Measurements from ENCODE around the gene NAT8L.

Gene NAT8L

DNA sequence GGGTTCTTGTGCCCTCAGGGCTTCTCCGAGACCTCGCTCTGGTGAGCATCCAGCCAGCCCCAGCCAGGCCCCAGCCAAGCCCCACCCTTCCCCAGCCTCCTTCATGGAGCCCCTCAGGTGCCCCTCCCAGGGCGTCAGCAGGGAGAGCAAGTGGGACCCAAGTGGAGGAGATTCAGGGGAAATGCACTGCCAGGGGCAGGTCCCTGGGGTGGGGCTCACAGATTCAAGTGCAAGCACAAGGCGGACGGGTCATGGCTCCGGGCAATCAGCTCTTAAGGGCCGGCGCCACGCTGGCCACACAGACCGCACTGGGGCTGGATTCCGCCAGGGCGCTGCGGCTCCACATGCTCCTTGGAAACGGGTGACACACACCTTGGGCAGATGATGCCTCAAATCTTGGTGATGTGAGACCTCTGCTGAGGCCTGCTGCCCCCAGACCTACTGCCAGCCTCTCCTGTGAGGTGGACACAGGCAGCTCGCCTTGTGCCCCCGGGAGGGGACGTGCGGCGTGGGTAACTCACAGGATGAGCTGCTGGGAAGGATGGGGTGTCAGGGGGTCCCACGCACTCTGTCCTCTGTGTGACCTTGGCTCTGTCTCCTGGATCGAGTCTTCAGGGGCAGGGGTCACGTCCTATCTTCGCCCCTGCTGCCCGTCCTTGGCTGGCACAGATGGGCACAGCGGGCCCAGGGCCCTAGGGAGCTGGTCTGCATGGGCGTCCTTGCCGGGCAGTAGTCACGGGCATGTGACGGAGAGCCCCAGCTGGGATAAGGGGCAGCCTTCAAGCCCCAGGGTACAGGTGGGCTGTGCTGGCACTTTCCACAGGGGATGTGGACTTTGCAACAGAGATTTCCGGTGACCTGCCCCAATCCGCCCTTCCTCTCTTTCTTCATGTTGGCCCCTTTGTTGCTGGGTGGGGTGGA lies 17.1 kb downstream of the NAT8L start:
- no peak for DNase-seq (ENCODE audit: low spot score)

DNA sequence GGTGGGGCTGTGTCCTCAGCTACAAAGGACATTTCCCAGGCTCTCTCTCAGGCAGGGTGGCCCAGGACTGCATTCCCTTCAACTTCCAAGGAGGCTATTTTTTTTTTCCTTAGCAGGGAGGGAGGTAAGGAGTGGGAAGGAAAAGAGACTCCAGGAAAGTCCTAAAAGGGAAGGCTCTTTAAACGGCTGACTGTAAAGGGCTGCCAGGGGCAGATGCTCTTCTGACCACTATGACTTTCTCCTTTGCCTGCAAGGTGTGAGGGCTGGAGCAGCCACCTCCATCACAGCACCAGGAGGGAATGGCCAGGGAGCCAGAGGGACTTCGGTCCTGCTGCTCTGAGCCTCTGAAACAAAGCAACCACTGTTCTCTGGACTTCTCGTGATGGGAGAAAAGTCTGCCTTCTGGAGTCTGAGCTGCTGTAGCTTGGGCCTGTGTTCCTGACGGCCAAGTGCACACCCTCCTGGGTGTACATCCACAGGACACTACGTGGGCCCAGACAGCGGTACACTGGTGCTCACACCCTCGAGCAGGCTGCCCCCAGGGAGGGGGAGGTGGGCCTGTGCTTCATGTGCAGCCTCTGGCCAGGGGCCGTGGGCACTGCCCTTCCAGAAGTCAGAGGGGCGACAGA lies 17.9 kb downstream of the NAT8L start:
- no peak for DNase-seq (ENCODE audit: low spot score)

DNA sequence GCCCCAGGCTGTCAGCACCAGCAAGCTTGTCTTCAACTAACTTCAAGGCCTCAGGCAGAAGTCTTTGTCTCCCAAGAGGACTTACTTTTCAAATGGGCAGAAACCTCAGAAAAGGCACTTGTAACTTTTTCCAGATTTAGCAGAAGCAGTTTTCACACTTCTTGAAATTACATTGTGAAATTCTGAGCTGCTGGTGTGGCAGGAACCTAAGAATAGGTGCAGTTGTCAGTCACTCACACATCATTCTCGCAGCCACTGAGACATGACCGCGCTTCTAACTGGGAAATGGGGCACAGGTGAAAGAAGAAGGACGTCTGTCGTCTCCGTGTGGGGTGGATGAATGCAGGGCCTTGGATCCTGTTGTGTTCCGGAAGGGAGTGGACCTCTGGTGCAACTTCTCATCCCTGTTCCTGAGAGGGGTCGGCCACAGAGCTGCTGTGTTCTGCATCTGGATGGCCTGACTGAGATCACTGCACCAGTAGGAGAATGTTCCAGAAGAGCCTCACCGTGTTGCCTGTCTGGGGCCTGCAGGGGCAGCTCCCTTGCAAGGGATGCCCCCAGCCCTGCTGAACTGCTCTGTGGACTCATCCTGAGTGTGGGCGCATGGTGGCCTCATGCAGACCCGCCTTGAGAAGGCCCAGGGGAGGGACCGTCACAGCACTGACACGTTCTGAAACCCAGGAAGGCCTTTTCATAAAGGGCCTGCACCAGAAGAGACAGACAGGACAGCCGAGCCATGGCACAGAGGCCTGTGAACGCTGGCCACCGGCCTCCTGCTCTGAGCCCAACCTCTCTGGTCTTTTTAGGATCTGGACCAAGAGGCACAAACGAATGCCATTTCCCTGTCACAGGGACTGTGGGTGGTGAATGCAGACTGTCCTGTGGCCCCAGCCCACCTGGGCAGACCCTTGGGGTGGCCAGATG lies 18.7 kb downstream of the NAT8L start:
- DNase-seq (ENCODE audit: low spot score), result no peak

DNA sequence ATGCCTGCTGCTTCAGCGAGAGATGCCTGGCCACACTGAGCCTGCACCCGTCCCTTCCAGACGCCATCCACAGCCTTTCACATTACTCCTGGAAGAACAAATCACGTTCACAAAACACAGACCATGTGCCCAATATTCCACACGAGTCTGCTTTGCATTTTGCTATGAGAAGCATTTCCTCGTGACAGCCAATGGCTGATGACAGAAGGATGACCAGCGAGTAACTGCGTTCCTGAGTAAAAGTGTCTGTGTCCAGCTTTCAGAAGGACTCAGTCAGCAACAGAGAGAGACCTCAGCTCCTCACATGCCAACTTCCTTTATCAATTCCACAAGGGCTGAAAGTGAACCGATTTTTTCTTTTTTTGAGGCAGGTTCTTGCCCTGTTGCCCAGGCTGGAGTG lies 19.5 kb downstream of the NAT8L start:
- DNase-seq (ENCODE audit: low spot score), result no peak

DNA sequence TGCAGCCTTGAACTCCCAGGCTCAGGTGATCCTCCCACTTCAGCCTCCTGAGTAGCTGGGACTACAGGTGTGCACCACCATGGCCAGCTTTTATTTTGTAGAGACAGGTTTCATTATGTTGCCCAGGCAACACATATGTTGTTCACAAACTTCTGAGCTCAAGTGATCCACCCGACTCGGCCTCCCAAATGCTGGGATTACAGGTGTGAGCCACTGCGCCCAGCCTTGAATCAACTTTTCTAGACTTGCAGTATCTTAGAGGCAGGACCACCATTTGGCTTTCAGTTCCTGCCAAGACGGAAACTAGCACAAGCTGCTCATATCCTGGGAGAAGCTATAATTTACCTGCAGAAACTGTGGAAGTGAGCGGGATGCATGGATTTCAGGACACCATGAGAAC lies 19.9 kb downstream of the NAT8L start:
- no peak for DNase-seq (ENCODE audit: low spot score)

DNA sequence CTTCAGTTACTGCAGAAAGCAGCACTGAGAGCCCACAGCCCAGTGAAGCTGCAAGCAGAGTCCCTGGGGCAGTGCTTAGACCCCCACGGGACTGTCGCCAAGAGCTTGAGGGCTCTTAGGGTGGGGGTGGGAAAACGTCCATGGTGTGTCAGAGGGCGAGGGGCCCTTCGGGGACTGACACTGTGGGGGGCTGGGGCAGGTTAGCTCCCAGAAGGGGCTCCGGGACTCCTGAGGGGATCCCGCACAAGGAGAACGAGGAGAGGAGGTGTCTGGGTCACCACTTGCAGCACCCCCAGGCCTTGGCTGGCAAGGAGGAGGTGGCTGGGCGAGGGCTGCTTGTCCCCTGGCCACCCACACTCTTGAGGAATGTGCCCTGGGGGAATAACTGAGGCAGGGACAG lies 20.8 kb downstream of the NAT8L start:
- DNase-seq (ENCODE audit: low spot score), result no peak

DNA sequence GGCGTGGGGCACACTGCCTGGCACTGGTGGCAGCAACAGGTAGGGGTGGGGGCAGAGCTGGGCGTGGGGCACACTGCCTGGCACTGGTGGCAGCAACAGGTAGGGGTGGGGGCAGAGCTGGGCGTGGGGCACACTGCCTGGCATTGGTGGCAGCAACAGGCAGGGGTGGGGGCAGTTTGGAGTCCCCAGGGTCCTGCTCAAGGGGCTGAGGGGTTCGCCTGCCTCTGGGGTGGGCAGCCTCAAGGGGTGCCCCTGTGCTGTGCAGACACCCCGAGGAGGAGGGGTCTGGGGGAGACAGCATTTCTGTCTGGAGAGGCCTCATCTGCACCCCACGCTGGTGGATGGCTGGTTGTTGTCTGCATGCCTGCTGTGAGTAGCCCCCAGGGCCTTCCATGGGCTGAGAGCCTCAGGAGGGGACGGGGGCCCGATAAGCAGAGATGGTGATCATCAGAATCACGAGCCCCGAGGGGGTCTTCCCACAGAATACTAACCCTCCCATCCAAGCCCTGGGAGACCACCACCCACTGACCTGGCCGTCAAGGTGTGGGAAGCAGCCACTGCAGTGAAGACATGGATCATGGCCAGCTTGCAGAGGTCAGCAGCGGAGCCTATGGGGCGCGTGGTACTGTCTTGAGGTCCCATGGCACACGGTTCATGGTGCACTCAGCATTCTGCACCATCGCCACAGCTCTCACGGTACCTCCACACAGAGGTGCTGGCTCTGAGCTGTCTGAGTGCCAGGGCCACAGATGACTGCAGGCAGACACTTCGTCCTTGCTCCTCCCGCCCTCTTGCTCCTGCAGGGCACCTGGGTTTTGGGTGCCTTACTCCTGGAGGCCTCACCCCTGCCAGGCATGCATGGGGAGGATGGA lies 21.5 kb downstream of the NAT8L start:
- DNase-seq (ENCODE audit: low spot score), result no peak

DNA sequence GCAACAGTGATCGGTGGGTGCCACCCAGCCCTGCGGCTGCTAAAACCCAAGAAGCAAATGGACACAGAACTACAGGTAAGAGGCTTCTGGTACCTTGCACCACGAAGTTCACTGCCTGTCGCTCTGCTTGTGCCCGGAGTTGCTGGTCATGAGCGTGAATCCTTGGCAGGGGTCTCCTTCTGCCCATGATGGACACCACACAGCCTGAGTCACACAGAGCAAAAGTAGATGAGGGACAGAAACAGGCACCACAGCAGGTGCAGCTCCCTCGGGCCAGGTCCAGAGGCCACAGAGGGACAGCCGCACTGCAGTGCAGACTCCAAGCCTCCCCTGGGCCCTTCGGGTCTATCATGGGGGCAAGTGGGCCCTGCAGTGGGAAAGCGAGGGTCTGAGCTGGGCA lies 22.4 kb downstream of the NAT8L start:
- no peak for DNase-seq (ENCODE audit: low spot score)

DNA sequence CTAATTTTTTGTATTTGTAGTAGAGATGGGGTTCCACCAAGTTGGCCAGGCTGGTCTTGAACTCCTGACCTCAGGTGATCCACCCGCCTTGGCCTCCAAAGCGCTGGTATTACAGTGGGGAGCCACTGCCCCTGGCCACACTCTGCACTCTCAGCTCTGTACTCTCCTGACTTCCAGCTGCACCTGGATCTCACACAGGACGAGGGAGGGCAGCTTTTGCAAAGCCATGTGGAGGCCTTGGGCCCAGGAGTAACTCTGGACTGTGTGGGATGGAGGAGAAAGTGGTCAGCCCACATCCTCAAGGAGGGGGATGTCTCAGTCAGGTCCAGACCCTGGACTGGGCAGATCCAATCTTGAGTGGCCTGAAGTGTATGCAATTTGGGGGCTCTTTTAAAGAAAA lies 23.0 kb downstream of the NAT8L start:
- DNase-seq (ENCODE audit: low spot score), result no peak

DNA sequence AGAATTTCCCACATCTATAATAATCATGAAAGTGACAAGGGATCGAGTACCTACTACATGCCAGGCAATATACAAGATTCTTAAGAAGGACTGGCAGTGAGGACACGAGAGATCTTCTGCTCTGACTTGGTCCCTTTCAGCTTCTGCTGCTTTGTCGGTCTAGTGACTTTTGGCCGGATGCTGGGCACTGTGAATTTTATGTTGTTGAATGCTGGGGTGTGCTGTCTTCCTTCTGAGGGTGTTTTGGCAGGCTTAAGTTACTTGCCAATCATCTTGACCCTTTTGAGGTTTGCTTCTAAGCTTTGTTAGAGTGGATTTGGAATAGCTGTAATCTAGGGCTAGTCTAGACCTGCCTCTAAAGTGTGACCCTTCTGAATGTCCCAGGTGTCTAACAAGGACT lies 23.5 kb downstream of the NAT8L start:
- no peak for DNase-seq (ENCODE audit: low spot score)

DNA sequence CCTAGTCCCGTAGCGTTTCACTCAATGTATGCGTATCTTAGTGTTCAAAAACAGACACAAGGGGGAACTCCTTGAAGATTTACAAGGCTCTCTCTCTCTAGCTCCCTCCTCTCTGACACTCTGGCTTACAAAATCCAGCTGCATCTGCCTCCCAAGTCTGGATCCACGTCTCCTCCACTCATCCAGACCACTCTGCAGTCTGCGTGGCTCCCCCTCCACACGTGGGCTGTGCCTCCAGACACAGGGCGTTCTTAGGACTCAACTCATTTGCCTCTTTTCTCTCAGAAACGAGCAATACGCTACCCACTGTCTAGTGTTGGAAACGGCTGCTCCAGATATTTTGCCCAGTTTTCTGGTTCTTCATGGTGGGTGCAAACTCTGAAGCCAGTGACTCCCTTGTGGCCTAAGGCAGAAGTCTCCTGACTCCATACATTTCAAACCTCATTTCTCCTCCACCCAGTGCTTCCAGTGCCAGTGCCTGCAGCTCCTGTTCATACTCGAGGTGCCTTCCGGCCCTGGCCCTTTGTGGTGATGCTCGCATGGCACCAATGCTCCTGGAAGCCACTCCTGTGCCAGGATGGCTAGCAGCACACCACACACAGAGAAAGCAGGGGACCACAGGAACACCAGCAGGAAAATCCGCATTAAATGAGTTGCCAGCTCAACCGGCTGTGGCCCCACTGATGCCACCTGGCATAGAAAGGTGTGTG lies 24.1 kb downstream of the NAT8L start:
- no peak for DNase-seq (ENCODE audit: low spot score)

DNA sequence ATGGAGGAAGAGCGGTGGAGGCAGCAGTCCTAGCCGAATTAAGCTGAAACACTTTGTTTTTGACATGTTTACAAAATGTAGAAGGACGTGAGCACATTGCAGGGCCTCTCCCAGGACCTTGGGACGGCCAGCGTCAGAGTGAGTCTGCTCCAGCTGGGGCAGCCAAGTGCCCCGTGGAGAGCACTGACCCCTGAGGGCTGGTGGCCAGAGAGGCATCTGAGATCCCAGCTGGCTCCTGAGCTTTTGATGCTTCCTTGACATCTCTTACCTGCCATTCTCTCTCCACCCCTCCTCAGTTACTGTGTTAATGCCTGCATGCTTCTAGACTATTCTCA lies 24.7 kb downstream of the NAT8L start:
- DNase-seq (ENCODE audit: low spot score), result no peak

DNA sequence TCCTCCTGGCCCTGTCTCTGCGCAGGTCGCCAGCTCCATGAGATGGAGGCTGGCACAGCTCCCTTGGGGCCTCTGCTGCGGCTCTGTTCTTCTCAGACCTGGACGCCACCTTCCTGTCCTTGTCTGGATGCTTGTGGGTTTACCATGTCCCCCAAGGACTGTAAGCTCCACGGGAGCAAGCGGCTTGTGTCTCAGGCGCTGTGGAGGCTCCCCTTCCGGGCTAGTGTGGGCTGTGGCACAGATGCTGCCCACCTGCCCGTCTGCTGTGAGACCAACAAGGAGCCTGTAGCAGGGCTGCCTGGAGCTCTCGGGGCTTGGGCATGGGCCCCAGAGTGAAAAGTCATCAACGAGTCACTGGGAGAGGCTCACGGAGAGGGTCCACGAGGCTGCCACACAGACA lies 25.2 kb downstream of the NAT8L start:
- no peak for DNase-seq (ENCODE audit: low spot score)

DNA sequence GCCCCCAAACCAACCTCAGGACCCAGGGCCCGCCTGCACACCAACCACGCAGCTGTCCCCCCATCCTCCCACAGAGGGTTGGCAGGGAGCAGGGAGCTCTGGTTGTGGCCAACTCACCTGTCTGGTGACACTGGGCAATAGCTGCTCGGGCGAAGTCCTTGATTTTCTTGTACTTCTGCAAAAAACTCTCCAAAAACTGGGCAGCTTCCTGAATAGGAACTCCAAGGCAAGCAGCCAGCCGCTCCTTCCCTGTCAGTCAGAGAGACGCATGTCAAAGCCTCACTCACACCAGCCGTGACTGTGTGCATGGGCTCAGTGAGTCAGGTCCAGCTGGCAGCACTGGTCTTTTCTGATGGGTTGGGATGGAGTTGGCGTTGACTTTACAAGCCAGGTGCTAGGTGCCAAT lies 26.4 kb downstream of the NAT8L start:
- DNase-seq (ENCODE audit: low spot score), result no peak

DNA sequence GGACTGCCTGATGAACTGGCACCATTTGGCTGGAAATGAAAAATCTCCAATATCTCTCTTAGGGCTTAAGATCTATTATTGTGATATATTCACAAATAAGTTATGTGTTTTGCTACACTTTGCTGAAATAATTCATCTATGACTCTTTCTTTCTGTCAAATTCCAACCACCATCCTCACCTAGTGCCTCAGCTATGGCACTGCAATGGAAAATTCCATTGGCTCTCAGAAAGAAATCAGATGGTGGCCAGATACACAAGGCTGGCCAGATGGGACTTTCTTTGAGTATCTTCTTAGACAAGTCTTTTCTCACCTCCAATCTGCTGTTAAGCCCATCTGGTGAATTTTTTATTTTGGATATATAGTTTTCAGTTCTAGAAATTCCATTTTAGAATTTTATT lies 28.0 kb downstream of the NAT8L start:
- no peak for DNase-seq (ENCODE audit: low spot score)

DNA sequence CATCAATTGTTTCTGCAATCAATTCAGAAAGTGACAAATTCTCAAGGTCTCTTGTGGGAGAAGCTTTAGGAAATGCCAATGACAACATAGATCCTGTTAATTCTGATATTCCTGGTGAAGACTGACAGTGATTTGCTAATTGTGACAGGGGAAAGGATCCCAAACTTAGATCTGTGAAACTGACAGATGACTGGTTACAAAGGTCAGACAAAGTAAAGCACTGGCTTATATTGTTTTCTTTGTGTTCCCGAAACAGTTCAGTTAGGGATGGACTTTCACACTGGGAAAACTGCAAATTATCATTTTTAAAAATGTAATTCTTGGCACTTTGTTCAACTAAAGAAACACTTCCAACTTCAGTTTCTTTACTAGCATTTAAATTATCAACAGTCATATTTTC lies 30.1 kb downstream of the NAT8L start:
- DNase-seq (ENCODE audit: low spot score), result no peak

DNA sequence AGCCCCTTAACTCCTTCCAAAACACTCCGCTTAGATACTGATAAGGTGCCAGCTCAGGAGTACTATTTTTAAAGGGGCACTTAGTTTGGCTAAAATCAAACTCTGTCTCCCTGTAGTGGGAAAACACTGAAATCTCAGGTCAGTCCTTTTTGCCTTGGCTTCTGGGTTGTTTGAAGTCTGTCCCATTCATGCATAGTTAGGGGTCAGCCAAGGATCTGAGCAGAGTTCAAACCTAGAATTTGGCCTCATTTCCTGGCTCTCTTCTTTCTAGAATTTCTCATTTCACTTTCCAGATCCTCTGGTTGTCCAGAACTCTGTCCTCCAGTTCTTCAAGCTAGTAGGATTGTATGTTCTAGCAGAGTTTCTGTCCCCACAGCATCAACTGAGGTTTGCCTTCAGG lies 31.5 kb downstream of the NAT8L start:
- DNase-seq (ENCODE audit: low spot score), result no peak

DNA sequence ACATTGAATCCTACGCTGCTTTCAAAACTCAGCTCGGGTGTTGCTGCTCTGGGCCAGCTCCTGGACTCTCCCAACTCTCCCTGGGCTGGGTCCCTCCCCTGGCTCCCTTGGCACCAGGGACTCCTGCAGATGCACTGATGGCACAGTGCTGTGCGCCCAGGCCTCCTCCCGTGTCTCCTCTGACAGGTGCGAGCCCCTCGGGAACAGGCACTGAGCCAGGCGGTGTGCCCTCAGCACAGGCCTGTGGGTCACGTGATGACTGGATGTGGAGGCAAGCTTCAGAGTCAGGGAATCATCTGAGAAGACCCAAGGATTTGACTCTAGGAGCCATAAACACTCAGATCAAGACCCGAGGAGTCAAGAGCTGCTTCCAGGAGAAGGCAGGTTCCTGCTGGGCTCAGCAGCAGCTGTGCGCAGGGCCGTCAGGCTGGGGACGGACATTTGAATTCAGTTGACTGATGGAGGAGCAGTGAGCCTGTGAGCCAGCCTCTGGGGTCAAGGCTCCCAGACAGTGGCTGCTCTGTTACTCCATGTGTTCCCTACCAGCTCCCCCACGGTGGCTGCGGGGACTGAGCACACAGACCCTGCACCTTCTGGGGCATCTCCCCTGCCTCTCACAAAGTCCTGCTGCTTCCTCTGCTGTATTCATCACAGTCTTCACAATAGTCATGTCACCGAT lies 33.0 kb downstream of the NAT8L start:
- DNase-seq (ENCODE audit: low spot score), result no peak

DNA sequence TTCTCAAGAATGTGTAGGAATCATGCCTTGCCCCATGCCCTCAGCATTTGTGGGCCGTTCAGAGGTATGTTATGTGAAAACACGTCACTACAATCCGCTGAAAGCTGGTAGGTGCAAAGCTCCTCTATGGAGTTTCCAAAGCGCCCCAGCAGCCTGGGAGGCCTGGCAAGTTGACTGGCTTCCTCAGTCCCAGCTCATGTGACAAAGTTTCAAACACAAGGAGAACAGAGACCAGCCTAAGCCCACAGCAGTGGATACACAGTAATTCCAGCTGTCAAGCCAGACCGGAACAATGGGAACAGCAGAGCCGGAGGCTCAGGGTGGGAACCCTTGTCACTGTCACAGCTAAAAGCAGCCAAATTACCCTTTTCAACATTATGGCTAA lies 33.5 kb downstream of the NAT8L start:
- no peak for DNase-seq (ENCODE audit: low spot score)

DNA sequence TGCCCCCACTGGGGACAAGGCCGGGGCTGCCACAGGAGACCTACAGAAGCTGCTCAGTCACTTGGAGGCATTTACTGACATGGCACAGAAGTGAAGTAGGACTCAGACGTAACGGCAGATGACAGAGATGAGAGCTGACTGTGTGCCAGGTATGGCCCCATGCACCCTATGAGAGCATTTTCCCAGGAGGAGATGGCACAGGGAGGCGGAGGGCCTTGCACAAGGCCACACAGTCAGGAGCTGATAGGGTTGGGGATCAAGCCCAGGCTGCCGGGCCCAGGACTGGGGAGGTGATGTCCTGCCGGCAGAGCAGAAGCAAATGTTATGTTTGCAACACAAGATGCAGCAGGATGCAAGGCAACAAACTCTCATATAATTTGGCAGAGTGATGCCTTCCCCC lies 34.1 kb downstream of the NAT8L start:
- DNase-seq (ENCODE audit: low spot score), result no peak

DNA sequence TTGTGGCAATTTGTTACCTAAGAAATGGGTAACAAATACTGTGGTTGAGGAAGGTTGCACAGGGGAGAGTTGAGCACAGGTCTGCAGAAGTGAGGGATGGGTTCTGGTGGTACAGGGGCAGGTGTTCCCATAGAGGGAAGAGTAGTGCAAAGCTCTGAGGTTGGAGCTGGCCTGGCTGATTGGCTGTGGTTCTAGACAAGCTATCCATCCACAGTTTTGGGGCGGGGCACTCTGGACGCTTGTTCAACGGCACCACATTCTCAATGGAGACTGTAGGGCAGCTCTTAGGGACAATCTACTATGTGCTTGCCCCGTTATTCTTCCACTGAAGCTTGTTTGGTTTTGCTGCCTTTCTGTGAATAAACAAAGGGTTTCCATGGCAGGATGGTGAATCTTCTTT lies 35.4 kb downstream of the NAT8L start:
- no peak for DNase-seq (ENCODE audit: low spot score)
